Effector memory CD8-positive, alpha-beta T cell (primary cell): ENCODE measurements around the gene SEMA5B.

Source experiments
- ATAC-seq: fragments of 150-1000 bp; cut with Tn5 transposase; replicated peaks from 2 replicates; pipeline ENCODE4 v1.10.0; 2021; ENCODE audit warnings: mild to moderate bottlenecking, moderate library complexity
- DNase-seq, 3 experiments: peaks; one replicate each; pipeline ENCODE4 v3.0.0; 2021
- H3K27ac Mint-ChIP-seq, 2 donors: one replicate each; pipeline ENCODE4 v1.8.0; 2022; ENCODE audit warnings: mild to moderate bottlenecking in 2 of 2, mixed read lengths in 2 of 2, moderate library complexity in 2 of 2
- H3K27me3 Mint-ChIP-seq, 2 donors: one replicate each; pipeline ENCODE4 v1.8.0; 2022; ENCODE audit warnings: mixed read lengths in 2 of 2
- H3K36me3 Mint-ChIP-seq: one replicate; pipeline ENCODE4 v1.8.0; 2022; ENCODE audit warnings: mild to moderate bottlenecking, moderate library complexity, mixed read lengths; ENCODE audit not compliant: insufficient read depth
- H3K4me1 Mint-ChIP-seq, 2 donors: one replicate each; pipeline ENCODE4 v1.8.0; 2022; ENCODE audit warnings: low read depth in 2 of 2, mixed read lengths in 2 of 2
- H3K4me3 Mint-ChIP-seq, 2 donors: one replicate each; pipeline ENCODE4 v1.8.0; 2022; ENCODE audit warnings: mild to moderate bottlenecking in 2 of 2, mixed read lengths in 2 of 2, moderate library complexity in 2 of 2
- H3K9me3 Mint-ChIP-seq, 2 donors: one replicate each; pipeline ENCODE4 v1.8.0; 2022; ENCODE audit warnings: mixed read lengths in 2 of 2

The SEMA5B gene

GRCh38 chr3:122918576-122919290, 108.8 kb downstream of the SEMA5B start:
- Mint-ChIP-seq H3K27me3 (peaks cover 24 to 59% of the 10 kb centered on the region in 2 donors), H3K27ac (no peak overlapping the region), H3K4me3 (no peak overlapping the region), H3K4me1 (peaks cover 7 to 10% of the 10 kb centered on the region in 2 donors), H3K9me3 (no peaks in the 10 kb centered on the region), H3K36me3 (no peaks in the 10 kb centered on the region)
- DNase-seq: no peak
- ATAC-seq: no peak

GRCh38 chr3:122917412-122917811, 110.2 kb downstream of the SEMA5B start:
- Mint-ChIP-seq H3K27ac (no peak overlapping the region), H3K4me3 (no peak overlapping the region), H3K27me3 (peaks cover 25 to 62% of the 10 kb centered on the region in 2 donors), H3K36me3 (no peaks in the 10 kb centered on the region), H3K4me1 (peaks cover 7 to 10% of the 10 kb centered on the region in 2 donors), H3K9me3 (no peaks in the 10 kb centered on the region)
- no peak for ATAC-seq
- no peak for DNase-seq

- DNase-seq (no peak), ATAC-seq (no peak)
- Mint-ChIP-seq H3K4me1 (peaks cover 9 to 10% of the 10 kb centered on the region in 2 donors), H3K27ac (no peak overlapping the region), H3K36me3 (no peaks in the 10 kb centered on the region), H3K27me3 (peaks cover 32 to 70% of the 10 kb centered on the region in 2 donors), H3K4me3 (no peak overlapping the region), H3K9me3 (no peaks in the 10 kb centered on the region)
These were observed 111.0 kb downstream of the SEMA5B start for GRCh38 chr3:122916580-122916979.

- DNase-seq (no peak), ATAC-seq (no peak)
- peaks cover 35 to 70% of the 10 kb centered on the region in 2 donors for H3K27me3 Mint-ChIP-seq
- H3K36me3 Mint-ChIP-seq: no peaks in the 10 kb centered on the region
- peaks cover 9 to 10% of the 10 kb centered on the region in 2 donors for H3K4me1 Mint-ChIP-seq
- no peaks in the 10 kb centered on the region for H3K9me3 Mint-ChIP-seq
- no peak overlapping the region for H3K27ac Mint-ChIP-seq
- no peak overlapping the region for H3K4me3 Mint-ChIP-seq
These were observed 111.5 kb downstream of the SEMA5B start for GRCh38 chr3:122916084-122916483.

GRCh38 chr3:122915300-122916055, 112.1 kb downstream of the SEMA5B start:
- Mint-ChIP-seq H3K4me3 (no peak overlapping the region), H3K36me3 (no peaks in the 10 kb centered on the region), H3K27me3 (peaks cover 36 to 70% of the 10 kb centered on the region in 2 donors), H3K4me1 (peaks cover 9 to 10% of the 10 kb centered on the region in 2 donors), H3K27ac (no peak overlapping the region), H3K9me3 (no peaks in the 10 kb centered on the region)
- DNase-seq: no peak
- no peak for ATAC-seq

- H3K4me3 Mint-ChIP-seq: peak overlapping the region in 1 of 2 donors; percentile 36
- ATAC-seq (no peak), DNase-seq (no peak)
- peaks cover 9 to 10% of the 10 kb centered on the region in 2 donors for H3K4me1 Mint-ChIP-seq
- peaks cover 41 to 70% of the 10 kb centered on the region in 2 donors for H3K27me3 Mint-ChIP-seq
- H3K36me3 Mint-ChIP-seq: no peaks in the 10 kb centered on the region
- no peaks in the 10 kb centered on the region for H3K9me3 Mint-ChIP-seq
- no peak overlapping the region for H3K27ac Mint-ChIP-seq
These were observed 113.9 kb downstream of the SEMA5B start for GRCh38 chr3:122913539-122914100.

- H3K9me3 Mint-ChIP-seq: no peaks in the 10 kb centered on the region
- H3K4me3 Mint-ChIP-seq: peak overlapping the region in 1 of 2 donors; percentile 36
- H3K36me3 Mint-ChIP-seq: no peaks in the 10 kb centered on the region
- no peak overlapping the region for H3K27ac Mint-ChIP-seq
- H3K27me3 Mint-ChIP-seq: peaks cover 42 to 71% of the 10 kb centered on the region in 2 donors
- ATAC-seq: no peak
- H3K4me1 Mint-ChIP-seq: peaks cover 9 to 10% of the 10 kb centered on the region in 2 donors
- DNase-seq: no peak
These were observed 114.6 kb downstream of the SEMA5B start for GRCh38 chr3:122912772-122913538.

- H3K36me3 Mint-ChIP-seq: no peaks in the 10 kb centered on the region
- no peak overlapping the region for H3K27ac Mint-ChIP-seq
- no peak for ATAC-seq
- no peak overlapping the region for H3K4me3 Mint-ChIP-seq
- no peak for DNase-seq
- peaks cover 9 to 10% of the 10 kb centered on the region in 2 donors for H3K4me1 Mint-ChIP-seq
- no peaks in the 10 kb centered on the region for H3K9me3 Mint-ChIP-seq
- peaks cover 43 to 77% of the 10 kb centered on the region in 2 donors for H3K27me3 Mint-ChIP-seq
These were observed 115.7 kb downstream of the SEMA5B start for GRCh38 chr3:122911901-122912300.

GRCh38 chr3:122908251-122908650, 119.3 kb downstream of the SEMA5B start:
- Mint-ChIP-seq H3K4me3 (no peak overlapping the region), H3K4me1 (peaks cover 0 to 1% of the 10 kb centered on the region in 2 donors), H3K27me3 (peaks cover 34 to 53% of the 10 kb centered on the region in 2 donors), H3K36me3 (no peaks in the 10 kb centered on the region), H3K27ac (no peak overlapping the region), H3K9me3 (no peaks in the 10 kb centered on the region)
- ATAC-seq (no peak), DNase-seq (no peak)

GRCh38 chr3:122907471-122907870, 120.1 kb downstream of the SEMA5B start:
- ATAC-seq: no peak
- no peak overlapping the region for H3K27ac Mint-ChIP-seq
- H3K36me3 Mint-ChIP-seq: no peaks in the 10 kb centered on the region
- no peak overlapping the region for H3K4me3 Mint-ChIP-seq
- no peaks in the 10 kb centered on the region for H3K9me3 Mint-ChIP-seq
- H3K4me1 Mint-ChIP-seq: peaks cover 0 to 3% of the 10 kb centered on the region in 2 donors
- DNase-seq: no peak
- H3K27me3 Mint-ChIP-seq: peaks cover 33 to 60% of the 10 kb centered on the region in 2 donors

GRCh38 chr3:122903171-122903570, 124.4 kb downstream of the SEMA5B start:
- peak overlapping the region in 1 of 2 donors; percentile 72 for H3K27ac Mint-ChIP-seq
- H3K36me3 Mint-ChIP-seq: no peaks in the 10 kb centered on the region
- H3K9me3 Mint-ChIP-seq: no peaks in the 10 kb centered on the region
- DNase-seq: no peak
- ATAC-seq: no peak
- peaks cover 0 to 1% of the 10 kb centered on the region in 2 donors for H3K4me1 Mint-ChIP-seq
- H3K4me3 Mint-ChIP-seq: no peak overlapping the region
- H3K27me3 Mint-ChIP-seq: peaks cover 16 to 39% of the 10 kb centered on the region in 2 donors

- DNase-seq (no peak), ATAC-seq (no peak)
- Mint-ChIP-seq H3K4me1 (peaks cover 0 to 1% of the 10 kb centered on the region in 2 donors), H3K27ac (no peak overlapping the region), H3K4me3 (no peak overlapping the region), H3K27me3 (peaks cover 19 to 39% of the 10 kb centered on the region in 2 donors), H3K9me3 (no peaks in the 10 kb centered on the region), H3K36me3 (no peaks in the 10 kb centered on the region)
These were observed 125.2 kb downstream of the SEMA5B start for GRCh38 chr3:122902326-122902725.

GRCh38 chr3:122898298-122898697, 129.3 kb downstream of the SEMA5B start:
- no peak for DNase-seq
- Mint-ChIP-seq H3K4me1 (peaks cover 7 to 9% of the 10 kb centered on the region in 2 donors), H3K27ac (no peak overlapping the region), H3K4me3 (no peak overlapping the region), H3K9me3 (no peaks in the 10 kb centered on the region), H3K36me3 (no peaks in the 10 kb centered on the region), H3K27me3 (peaks cover 20 to 38% of the 10 kb centered on the region in 2 donors)
- no peak for ATAC-seq
